K562 (cell line): ENCODE results near the gene PIK3R2. TPM values are rescaled to one million over a fixed set of nuclear protein-coding genes. Genes with fewer than 3 reads are reported as not detected.
A peak's percentile ranks its signal among the peaks of the same experiment; 100 is the strongest.

Experiments
- ATAC-seq: fragments of 200-7000 bp; cut with Tn5 transposase; 3 replicates; pipeline ENCODE4 v1.9.1; 2020; ENCODE audit warnings: moderate library complexity
- BruUV-seq: library from RNA; stranded (reverse); fragments of 400-500 nt; replicated peaks from 2 replicates; lab custom pipeline; 2021; lab: Mats Ljungman, UMichigan
- CTCF ChIA-PET: fragments of 300-600 bp; formaldehyde crosslinking; extraction: SDS; loops from one replicate; lab custom pipeline; 2021; ENCODE audit warnings: low intra/inter-chr PET ratio; lab: Yijun Ruan, JAX
- POLR2A ChIA-PET: fragments of 300-600, 350-650 bp; sonication (Branson Sonifier 250); formaldehyde crosslinking; extraction: SDS; loops from one replicate; lab custom pipeline; 2021; ENCODE audit warnings: antibody characterized with exemption, inconsistent platforms; lab: Yijun Ruan, JAX
- DNase-seq, 4 experiments: peaks; one replicate each; pipeline versions ENCODE4 v3.0.0 to v3.0.0-alpha.2; 2011 to 2018; ENCODE audit warnings: low spot score in 3 of 4, mixed read lengths in 3 of 4; ENCODE audit errors: extremely low read depth in 1 of 4
- FAIRE-seq: peaks from 2 replicates; lab custom pipeline; 2011; peaks lifted over from hg19 to GRCh38; lab: Jason Lieb, UNC
- H2AFZ ChIP-seq: 2 replicates; pipeline ENCODE4 v1.6.0; 2011; ENCODE audit warnings: low read depth, low read length, control low read depth, inconsistent platforms
- H3K27ac ChIP-seq: fragments of 200-600 bp; 3 replicates; pipeline ENCODE4 v1.8.0; 2011; ENCODE audit warnings: low read depth, mild to moderate bottlenecking, control low read depth, inconsistent platforms, low read length, moderate library complexity, mixed read lengths; ENCODE audit errors: extremely low read depth
- H3K27me3 ChIP-seq, 2 experiments: fragments of 300-600 bp in 1 of 2; 2 replicates in 1 of 2; 3 replicates in 1 of 2; pipeline versions ENCODE4 v1.6.0 to v1.8.0; 2011; ENCODE audit warnings: inconsistent platforms in 2 of 2, low read length in 2 of 2, mild to moderate bottlenecking in 1 of 2, mixed read lengths in 1 of 2, moderate library complexity in 1 of 2; ENCODE audit not compliant: control insufficient read depth in 2 of 2, insufficient read depth in 2 of 2
- H3K36me3 ChIP-seq: fragments of 300-600 bp; 3 replicates; pipeline ENCODE4 v1.8.0; 2011; ENCODE audit warnings: mild to moderate bottlenecking, low read length, inconsistent platforms; ENCODE audit not compliant: control insufficient read depth, insufficient read depth
- H3K4me1 ChIP-seq, 2 experiments: fragments of 200-600 bp in 1 of 2; replicated peaks in 1 of 2; 2 replicates in 1 of 2; 3 replicates in 1 of 2; pipeline versions ENCODE4 v1.5.1 to v1.8.0; 2011; ENCODE audit warnings: inconsistent platforms in 2 of 2, low read length in 2 of 2, mild to moderate bottlenecking in 1 of 2, mixed read lengths in 1 of 2, moderate library complexity in 1 of 2; ENCODE audit not compliant: control insufficient read depth in 2 of 2, insufficient read depth in 2 of 2
- H3K4me2 ChIP-seq: 2 replicates; pipeline ENCODE4 v1.6.1; 2011; ENCODE audit warnings: low read length, control low read depth, inconsistent platforms, mixed read lengths; ENCODE audit not compliant: insufficient read depth
- H3K4me3 ChIP-seq: fragments of 200-600 bp; sonication (generic), shearing (Covaris generic); 2 replicates; pipeline ENCODE4 v1.5.1; 2016; ENCODE audit warnings: control low read depth, inconsistent platforms
- H3K79me2 ChIP-seq: fragments of 200-600 bp; 3 replicates; pipeline ENCODE4 v1.8.0; 2011; ENCODE audit warnings: low read length, inconsistent platforms; ENCODE audit not compliant: control insufficient read depth, insufficient read depth
- H3K9ac ChIP-seq, 2 experiments: 2 replicates each; pipeline versions ENCODE4 v1.6.0 to v1.6.1; 2011; ENCODE audit warnings: low read depth in 2 of 2, low read length in 2 of 2, control low read depth in 1 of 2, inconsistent platforms in 1 of 2, mild to moderate bottlenecking in 1 of 2, mixed read lengths in 1 of 2; ENCODE audit not compliant: insufficient read depth in 1 of 2
- H3K9me1 ChIP-seq: one replicate; pipeline ENCODE4 v1.6.0; 2011; ENCODE audit warnings: inconsistent platforms, mild to moderate bottlenecking, low read length, moderate library complexity; ENCODE audit not compliant: control insufficient read depth, insufficient read depth
- H3K9me3 ChIP-seq: replicated peaks from 2 replicates; pipeline ENCODE4 v1.5.1; 2011; ENCODE audit warnings: low read depth, low read length, inconsistent platforms; ENCODE audit not compliant: control insufficient read depth, insufficient read depth
- H4K20me1 ChIP-seq: replicated peaks from 2 replicates; pipeline ENCODE4 v1.6.1; 2011; ENCODE audit warnings: low read length, inconsistent platforms, mixed read lengths; ENCODE audit not compliant: control insufficient read depth, insufficient read depth
- ADNP ChIP-seq: fragments of 200-800 bp; sonication (Bioruptor generic); IDR thresholded peaks from 2 replicates; pipeline ENCODE4 v1.6.1; 2016; ENCODE audit warnings: missing genetic modification characterization, missing compliant biosample characterization
- ARNT ChIP-seq, 2 experiments: fragments of 450-650 bp; IDR thresholded peaks; 2 replicates each; pipeline ENCODE4 v1.6.1; 2016; ENCODE audit warnings: mild to moderate bottlenecking in 1 of 2
- BCOR ChIP-seq: fragments of 450-650 bp; IDR thresholded peaks from 2 replicates; pipeline ENCODE4 v1.6.1; 2016
- CBX2 ChIP-seq: fragments of 200-600 bp; sonication (generic); IDR thresholded peaks from one replicate; pipeline ENCODE4 v1.6.1; 2012; ENCODE audit warnings: mild to moderate bottlenecking, low read length, inconsistent platforms; ENCODE audit not compliant: insufficient read depth, poor library complexity, severe bottlenecking
- CXXC5 ChIP-seq: fragments of 250-450 bp; sonication (Bioruptor Pico); IDR thresholded peaks from 2 replicates; pipeline ENCODE4 v1.8.0; 2022; ENCODE audit warnings: inconsistent platforms, mild to moderate bottlenecking, moderate library complexity
- DACH1 ChIP-seq: fragments of 450-650 bp; IDR thresholded peaks from 2 replicates; pipeline ENCODE4 v1.6.1; 2018; ENCODE audit not compliant: partially characterized antibody
- ELF1 ChIP-seq: fragments of 200-800 bp; sonication (Bioruptor generic); IDR thresholded peaks from 2 replicates; pipeline ENCODE4 v1.6.1; 2016; ENCODE audit warnings: missing genetic modification characterization, missing compliant biosample characterization
- FUS ChIP-seq: fragments of 200-400 bp; formaldehyde crosslinking; optimal IDR thresholded peaks from 2 replicates; pipeline ENCODE3; 2017; ENCODE audit warnings: low read depth, low read length
- HDAC6 ChIP-seq: IDR thresholded peaks from 2 replicates; pipeline ENCODE4 v1.6.1; 2012; ENCODE audit warnings: low read depth, mild to moderate bottlenecking, control low read depth, inconsistent platforms, low read length, moderate library complexity
- KAT2B ChIP-seq: IDR thresholded peaks from one replicate; pipeline ENCODE4 v1.6.1; 2012; ENCODE audit warnings: low read depth, mild to moderate bottlenecking, control low read depth, inconsistent platforms, low read length, moderate library complexity
- KDM1A ChIP-seq, 2 experiments: fragments of 450-650 bp; IDR thresholded peaks; 2 replicates each; pipeline ENCODE4 v1.6.1; 2016; ENCODE audit warnings: mild to moderate bottlenecking in 2 of 2
- NFATC3 ChIP-seq: fragments of 450-650 bp; IDR thresholded peaks from 2 replicates; pipeline ENCODE4 v1.6.1; 2017; ENCODE audit warnings: mild to moderate bottlenecking
- PHB2 ChIP-seq: fragments of 450-650 bp; IDR thresholded peaks from 2 replicates; pipeline ENCODE4 v1.6.1; 2017; ENCODE audit warnings: low read depth
- PTBP1 ChIP-seq: fragments of 200-400 bp; formaldehyde crosslinking; IDR thresholded peaks from 2 replicates; pipeline ENCODE4 v1.6.1; 2017; ENCODE audit warnings: low read depth, low read length
- RBM15 ChIP-seq: fragments of 200-400 bp; formaldehyde crosslinking; IDR thresholded peaks from 2 replicates; pipeline ENCODE4 v1.6.1; 2018; ENCODE audit warnings: mild to moderate bottlenecking, low read length, moderate library complexity; ENCODE audit not compliant: insufficient read depth
- RBM25 ChIP-seq: fragments of 200-400 bp; formaldehyde crosslinking; IDR thresholded peaks from 2 replicates; pipeline ENCODE4 v1.6.1; 2018; ENCODE audit warnings: low read length, low read depth, moderate library complexity; ENCODE audit not compliant: severe bottlenecking
- RCOR1 ChIP-seq, 2 experiments: IDR thresholded peaks; 2 replicates each; pipeline ENCODE4 v1.6.1; 2012; ENCODE audit warnings: low read depth in 2 of 2, low read length in 2 of 2, borderline replicate concordance in 1 of 2, improper control_type of control experiment in 1 of 2
- SREBF1 ChIP-seq: fragments of 150-350 bp; IDR thresholded peaks from 2 replicates; pipeline ENCODE4 v1.6.1; 2014; ENCODE audit warnings: antibody characterized with exemption, low read depth, low read length, borderline replicate concordance
- ZC3H4 ChIP-seq: sonication (generic); formaldehyde crosslinking; IDR thresholded peaks from 2 replicates; pipeline ENCODE4 v1.9.0; 2021; ENCODE audit warnings: missing genetic modification reagents, borderline replicate concordance
- ZFP36 ChIP-seq: fragments of 150-350 bp; IDR thresholded peaks from 2 replicates; pipeline ENCODE4 v1.6.1; 2018; ENCODE audit warnings: low read length, low read depth; ENCODE audit not compliant: partially characterized antibody
- ZKSCAN8 ChIP-seq: fragments of 200-800 bp; sonication (Bioruptor generic); IDR thresholded peaks from 2 replicates; pipeline ENCODE4 v1.6.1; 2016; ENCODE audit warnings: missing genetic modification characterization, missing compliant biosample characterization
- ZNF140 ChIP-seq: fragments of 250-450 bp; sonication (Bioruptor Pico); IDR thresholded peaks from 2 replicates; pipeline ENCODE4 v1.8.0; 2021; ENCODE audit warnings: moderate library complexity, mild to moderate bottlenecking, inconsistent platforms
- ZNF431 ChIP-seq: sonication (generic); formaldehyde crosslinking; IDR thresholded peaks from 2 replicates; pipeline ENCODE4 v1.8.0; 2022; ENCODE audit warnings: mild to moderate bottlenecking, missing genetic modification reagents
- WGBS: fragments of 100-300 bp; shearing (Covaris generic); methylation state at CpG from one replicate; pipeline ENCODE4 v1.1.6; 2016; ENCODE audit warnings: low coverage, mixed read lengths; ENCODE audit not compliant: insufficient coverage; ENCODE audit errors: missing lambda C conversion rate; 5-methylcytosine and 5-hydroxymethylcytosine counted together
- in situ Hi-C: fragments of 300-500 bp; cut with MboI; formaldehyde crosslinking; loops from 4 replicates; pipeline ENCODE4 v1.15.0; 2018; ENCODE audit warnings: inconsistent platforms, mixed read lengths
- intact Hi-C: fragments of 100-400 bp; cut with micrococcal nuclease; formaldehyde crosslinking; loops from 2 replicates; pipeline ENCODE4 v1.14.2; 2022
- polyA plus RNA-seq, 8 experiments: library from polyadenylated mRNA; depleted of rRNA in 4 of 8; stranded (reverse) in 5 of 8; unstranded in 3 of 8; fragments of >200 nt; fragmentation: Nextera tagmentation in 2 of 8; fragmentation: Illumina TruSeq in 1 of 8; extraction: Ambion mirVana in 2 of 8; extraction: Trizol in 1 of 8; gene quantifications; 2 replicates each; pipeline versions ENCODE4 v1.2.1 to v1.2.3, GENCODE V29; 2011 to 2014; ENCODE audit warnings: inconsistent platforms in 1 of 8, missing spikeins in 1 of 8
- total RNA-seq, 7 experiments: library from RNA; depleted of rRNA in 6 of 7; stranded (reverse); fragments of >200 nt in 6 of 7; fragmentation: Illumina TruSeq in 2 of 7; extraction: Trizol in 2 of 7; gene quantifications; 2 replicates each; pipeline versions ENCODE4 v1.2.1 to v1.2.3, GENCODE V29; 2011 to 2021; ENCODE audit warnings: low replicate concordance in 1 of 7

PIK3R2 gene
- total and polyA plus RNA-seq, 9 of the 15 experiments (the other 6 are each of a cell fraction or from before 2014, with no cell fraction given) = 0.39 to 37.9 (median 5.3) TPM

- TF ChIP-seq KAT2B = no peak
- TF ChIP-seq PTBP1 = 0 out of 2 replicates have a peak, but pooled peaks have one; percentile 67
- TF ChIP-seq FUS = no peak
- TF ChIP-seq SREBF1 = no peak
- TF ChIP-seq PHB2 = no peak
- 0 out of 4 replicates have a peak, but pooled peaks of 1 of the 2 experiments have one; percentile 29 for TF ChIP-seq RCOR1 (IDR thresholded peaks at IDR 0.05; ENCODE audit: borderline replicate concordance in 1 of 2, low read depth in 2 of 2, low read length in 2 of 2)
- TF ChIP-seq NFATC3 = no peak
- peak; percentile 79 for TF ChIP-seq BCOR
- TF ChIP-seq KDM1A (IDR thresholded peaks at IDR 0.05) = peak in 1 of 2 experiments; percentile 50; a peak in 1 of 4 replicates
- TF ChIP-seq ZNF140 (CRISPR knock-in tag) = no peak
- no peak for TF ChIP-seq ELF1
- TF ChIP-seq, all 486 proteins: peak for 8
Measured at GRCh38 chr19:18128805-18129204, 24.2 kb upstream of the PIK3R2 start (continued).

- no peak for ATAC-seq
- peak overlapping the region in 1 of 2 experiments; percentile 83; a peak in 2 of 4 replicates for H3K9ac ChIP-seq
- no peaks in the 10 kb centered on the region for H3K27me3 ChIP-seq
- no TSS peak for BruUV-seq
- no peak overlapping the region for H3K4me3 ChIP-seq
- H3K27ac ChIP-seq = no peak overlapping the region
- 92% methylated on average over 21 of the region's 21 CpGs for WGBS
- H3K79me2 ChIP-seq = no peaks in the 10 kb centered on the region
- H3K36me3 ChIP-seq = peaks cover 43% of the 10 kb centered on the region; the same call in 2 of the 3 replicates
- ChIA-PET POLR2A (no interaction called here), CTCF (no interaction called here)
- no peak for FAIRE-seq
- no peaks in the 10 kb centered on the region for H3K9me3 ChIP-seq
- no peak overlapping the region for H2AFZ ChIP-seq
- no peaks in the 10 kb centered on the region for H3K9me1 ChIP-seq
- 0 out of 2 replicates have a peak, but pooled peaks cover 4% of the 10 kb centered on the region for H4K20me1 ChIP-seq
- in situ Hi-C loops = no loop called here
- intact Hi-C loops = no loop called here
- no peak for DNase-seq
- peaks cover 0 to 7% of the 10 kb centered on the region in 2 experiments; a peak in 2 of 5 replicates for H3K4me1 ChIP-seq
- H3K4me2 ChIP-seq = no peak overlapping the region
- TF ChIP-seq RBM15 = no peak
- no peak for TF ChIP-seq ARNT (IDR thresholded peaks at IDR 0.05)
- TF ChIP-seq CBX2 = no peak
- no peak for TF ChIP-seq DACH1
- no peak for TF ChIP-seq ZC3H4 (CRISPR knock-in tag)
- no peak for TF ChIP-seq ZNF431 (CRISPR knock-in tag)
- TF ChIP-seq HDAC6 = no peak
- TF ChIP-seq ADNP = peak; percentile 54; the same call in 1 of the 2 replicates
- peak; percentile 95 for TF ChIP-seq ZKSCAN8 (CRISPR knock-in tag)
- TF ChIP-seq CXXC5 = no peak
- TF ChIP-seq ZFP36 = peak; percentile 42
- TF ChIP-seq RBM25 = peak; percentile 56
Measured at GRCh38 chr19:18130523-18131242, 22.3 kb upstream of the PIK3R2 start.
